Transverse colon (tissue), 4 donors: ENCODE measurements around the gene TANGO6.

ENCODE experiments used
- CTCF ChIP-seq, 5 experiments: fragments of 200-600 bp in 3 of 5; fragments of 450-650 bp in 2 of 5; sonication (generic) in 3 of 5; IDR thresholded peaks; 1 replicate in 2 of 5; 2 replicates in 3 of 5; pipeline ENCODE4 v1.5.1; 2016 to 2017; ENCODE audit warnings: antibody characterized with exemption in 5 of 5, inconsistent platforms in 3 of 5, mild to moderate bottlenecking in 2 of 5, moderate library complexity in 1 of 5
- EP300 ChIP-seq: sonication (generic); formaldehyde crosslinking; IDR thresholded peaks from one replicate; pipeline ENCODE4 v1.6.1; 2017; ENCODE audit warnings: antibody characterized with exemption, low read depth
- POLR2A ChIP-seq: fragments of 450-650 bp; IDR thresholded peaks from one replicate; pipeline ENCODE4 v1.6.1; 2016; ENCODE audit warnings: antibody characterized with exemption, mild to moderate bottlenecking, moderate library complexity
- POLR2AphosphoS5 ChIP-seq, 3 donors: sonication (generic); formaldehyde crosslinking; IDR thresholded peaks; one replicate each; pipeline ENCODE4 v1.6.1; 2016; ENCODE audit warnings: antibody characterized with exemption in 3 of 3

- TF ChIP-seq EP300 (no peak), CTCF (IDR thresholded peaks at IDR 0.05) (no peak), POLR2A (no peak), POLR2AphosphoS5 (IDR thresholded peaks at IDR 0.05) (no peak)
Measured at GRCh38 chr16:69056421-69056820, 213.1 kb downstream of the TANGO6 start.
